Mammary microvascular endothelial cell (primary cell): ENCODE data around the gene YIF1B. TPM values are rescaled to one million over a fixed set of nuclear protein-coding genes. Genes with fewer than 3 reads are reported as not detected.

Experiments used
- total RNA-seq: library from RNA; depleted of rRNA; stranded (reverse); fragments of >200 nt; gene quantifications from 2 replicates; pipeline ENCODE4 v1.2.3, GENCODE V29; 2015

Gene YIF1B
- 126 and 131 TPM in 2 replicates for total RNA-seq

DNA sequence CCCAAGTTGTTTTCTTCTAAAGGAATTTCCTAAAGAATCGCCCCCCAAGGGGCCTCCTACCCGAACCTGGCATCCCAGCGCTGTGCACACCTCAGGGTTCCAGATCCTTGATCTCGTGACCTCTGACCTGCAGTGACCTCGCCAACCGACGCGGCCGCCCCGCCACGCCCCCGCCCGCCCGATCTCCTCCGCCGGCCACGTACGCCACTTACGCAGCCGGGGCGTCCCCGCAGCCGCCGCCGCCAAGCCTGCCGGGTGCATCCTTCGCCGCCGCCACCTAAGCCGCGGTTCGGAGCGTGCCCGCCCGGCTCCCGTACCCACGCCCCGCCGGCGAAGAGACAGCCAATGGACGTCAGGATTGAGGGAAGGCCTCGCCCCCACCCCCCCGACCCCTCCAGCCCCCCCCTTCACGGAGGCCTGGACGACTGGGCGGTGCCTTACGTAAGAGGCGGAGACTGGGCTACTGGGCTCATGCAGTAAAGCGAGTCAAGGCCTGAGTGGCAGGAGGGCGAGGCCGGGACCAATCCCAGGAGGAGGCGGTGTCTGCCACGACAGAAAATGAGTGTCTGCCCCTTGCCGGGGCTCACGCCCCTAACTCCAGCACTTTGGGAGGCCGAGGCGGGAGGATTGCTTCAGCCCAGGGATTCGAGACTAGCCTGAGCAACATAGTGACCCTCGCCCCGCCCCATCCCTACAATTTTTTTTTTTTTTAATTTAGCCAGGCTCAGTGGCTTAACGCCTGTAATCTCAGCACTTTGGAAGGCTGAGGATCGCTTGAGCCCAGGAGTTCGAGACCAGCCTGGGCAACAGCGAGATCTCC is at the start of gene YIF1B:
Gene YIF1B, minus strand, starts transcription at position 291 of the 820 bp plus-strand sequence. Its CDS starts 30 bp downstream, at position 261.

GRCh38 chr19:38319421-38320258 is 3.9 kb upstream of the YIF1B start, which contains the start of gene KCNK6:
Gene KCNK6 (plus strand): TSS chr19:38319845. CDS start chr19:38319951, 106 bp downstream.

GRCh38 chr19:38303517-38304351 is 12.0 kb downstream of the YIF1B start, which contains the start of gene C19orf33:
Gene C19orf33 (plus strand): TSS chr19:38304251. CDS start chr19:38304262, 11 bp downstream.

GRCh38 chr19:38264486-38265212 is 51.1 kb downstream of the YIF1B start, which contains the start of gene SPINT2:
Gene SPINT2 (plus strand): TSS chr19:38264573. CDS start chr19:38264893, 320 bp downstream.

Other genes with a start within 250 kb of the YIF1B start
- gene DPF1, start 91.7 kb downstream of the YIF1B start, total RNA-seq = 0.93 and 3.1 TPM in 2 replicates
- gene PPP1R14A, start 59.6 kb downstream of the YIF1B start, total RNA-seq = 26.8 and 28.3 TPM in 2 replicates
- gene SPINT2, start 51.4 kb downstream of the YIF1B start, total RNA-seq = 15.5 and 16.9 TPM in 2 replicates
- gene C19orf33, start 11.7 kb downstream of the YIF1B start, total RNA-seq = 65.5 and 83.0 TPM in 2 replicates
- 6.3 and 7.4 TPM in 2 replicates for gene KCNK6, start 3.9 kb upstream of the YIF1B start, total RNA-seq
- 0.07 and 0.34 TPM in 2 replicates for gene CATSPERG, start 19.9 kb upstream of the YIF1B start, total RNA-seq
- gene PSMD8, start 58.6 kb upstream of the YIF1B start, total RNA-seq = 310 and 371 TPM in 2 replicates
- gene GGN, start 72.1 kb upstream of the YIF1B start, total RNA-seq = 0.94 and 2.9 TPM in 2 replicates
- 3.4 and 4.4 TPM in 2 replicates for gene SPRED3, start 72.8 kb upstream of the YIF1B start, total RNA-seq
- gene FAM98C, start 87.1 kb upstream of the YIF1B start, total RNA-seq = 10.9 and 18.6 TPM in 2 replicates
- gene RASGRP4, start 110.3 kb upstream of the YIF1B start, total RNA-seq = not detected in 2 replicates
- gene RYR1, start 117.7 kb upstream of the YIF1B start, total RNA-seq = not detected in 2 replicates